ENCODE measurements around the gene RBM47.

Gene RBM47

GRCh38 chr4:40502934-40503333 lies 126.7 kb downstream of the RBM47 start:
- WGBS, result no CpG with 5 or more reads among the region's 1 CpG
- no peak overlapping the region for H3K27ac ChIP-seq (ENCODE audit: low read length, poor library complexity, severe bottlenecking)
- no peak overlapping the region for H2BK5ac ChIP-seq (ENCODE audit: low read depth, low read length, poor library complexity, severe bottlenecking)
- no peak overlapping the region for H3K9ac ChIP-seq (ENCODE audit: low read length)
- peaks cover 2% of the 10 kb centered on the region for H3K4me1 ChIP-seq (ENCODE audit: control insufficient read depth, insufficient read depth, low read depth, low read length)
- H2BK12ac ChIP-seq (ENCODE audit: low read length in 2 of 2), result no peak overlapping the region
- H2AFZ ChIP-seq (ENCODE audit: low read depth, low read length), result no peak overlapping the region
- H3K79me1 ChIP-seq (replicated peaks; ENCODE audit: low read length, poor library complexity, severe bottlenecking), result no peaks in the 10 kb centered on the region
- no peak overlapping the region for H4K8ac ChIP-seq (ENCODE audit: low read length)
- no peak for DNase-seq
- no peaks in the 10 kb centered on the region for H3K36me3 ChIP-seq (ENCODE audit: control insufficient read depth in 1 of 2, insufficient read depth in 2 of 2, low read depth in 1 of 2, low read length in 2 of 2)
- H2AK5ac ChIP-seq (ENCODE audit: low read length, severe bottlenecking), result no peak overlapping the region
- H3K14ac ChIP-seq (ENCODE audit: low read length in 2 of 2), result no peak overlapping the region
- H3K4me3 ChIP-seq (ENCODE audit: insufficient read depth in 1 of 2, low read depth in 1 of 2, low read length in 2 of 2), result no peak overlapping the region
- no peak overlapping the region for H4K91ac ChIP-seq (ENCODE audit: low read length)
- H3K18ac ChIP-seq (ENCODE audit: low read depth in 1 of 2, low read length in 2 of 2), result no peak overlapping the region
- H3K9me3 ChIP-seq (ENCODE audit: control insufficient read depth, low read length), result no peaks in the 10 kb centered on the region
- H2BK15ac ChIP-seq (ENCODE audit: low read depth, poor library complexity, severe bottlenecking), result no peak overlapping the region
- no peak overlapping the region for H3K23ac ChIP-seq (ENCODE audit: low read length in 2 of 2)
- H3K4me2 ChIP-seq (ENCODE audit: low read length, poor library complexity, severe bottlenecking), result no peak overlapping the region
- no peak overlapping the region for H2BK120ac ChIP-seq (ENCODE audit: low read depth, low read length)
- H3K27me3 ChIP-seq (ENCODE audit: control insufficient read depth in 1 of 2, insufficient read depth in 1 of 2, low read length in 2 of 2), result no peaks in the 10 kb centered on the region
- H3K4ac ChIP-seq (ENCODE audit: low read depth in 1 of 2, low read length in 2 of 2), result no peak overlapping the region

- no peak overlapping the region for H4K8ac ChIP-seq (ENCODE audit: low read length)
- H3K36me3 ChIP-seq (ENCODE audit: control insufficient read depth in 1 of 2, insufficient read depth in 2 of 2, low read depth in 1 of 2, low read length in 2 of 2), result no peaks in the 10 kb centered on the region
- no peaks in the 10 kb centered on the region for H3K9me3 ChIP-seq (ENCODE audit: control insufficient read depth, low read length)
- H3K27ac ChIP-seq (ENCODE audit: low read length, poor library complexity, severe bottlenecking), result no peak overlapping the region
- 86% methylated on average over 4 of the region's 4 CpGs for WGBS
- H2BK15ac ChIP-seq (ENCODE audit: low read depth, poor library complexity, severe bottlenecking), result no peak overlapping the region
- peaks cover 2% of the 10 kb centered on the region for H3K4me1 ChIP-seq (ENCODE audit: control insufficient read depth, insufficient read depth, low read depth, low read length)
- H2BK5ac ChIP-seq (ENCODE audit: low read depth, low read length, poor library complexity, severe bottlenecking), result no peak overlapping the region
- H3K18ac ChIP-seq (ENCODE audit: low read depth in 1 of 2, low read length in 2 of 2), result no peak overlapping the region
- H2AFZ ChIP-seq (ENCODE audit: low read depth, low read length), result no peak overlapping the region
- H2BK120ac ChIP-seq (ENCODE audit: low read depth, low read length), result no peak overlapping the region
- no peak overlapping the region for H3K4me2 ChIP-seq (ENCODE audit: low read length, poor library complexity, severe bottlenecking)
- DNase-seq, result no peak
- H3K4ac ChIP-seq (ENCODE audit: low read depth in 1 of 2, low read length in 2 of 2), result no peak overlapping the region
- H3K14ac ChIP-seq (ENCODE audit: low read length in 2 of 2), result no peak overlapping the region
- no peak overlapping the region for H4K91ac ChIP-seq (ENCODE audit: low read length)
- H3K23ac ChIP-seq (ENCODE audit: low read length in 2 of 2), result no peak overlapping the region
- H3K27me3 ChIP-seq (ENCODE audit: control insufficient read depth in 1 of 2, insufficient read depth in 1 of 2, low read length in 2 of 2), result no peaks in the 10 kb centered on the region
- H2AK5ac ChIP-seq (ENCODE audit: low read length, severe bottlenecking), result no peak overlapping the region
- H3K9ac ChIP-seq (ENCODE audit: low read length), result no peak overlapping the region
- H3K79me1 ChIP-seq (replicated peaks; ENCODE audit: low read length, poor library complexity, severe bottlenecking), result no peaks in the 10 kb centered on the region
- H3K4me3 ChIP-seq (ENCODE audit: insufficient read depth in 1 of 2, low read depth in 1 of 2, low read length in 2 of 2), result no peak overlapping the region
- H2BK12ac ChIP-seq (ENCODE audit: low read length in 2 of 2), result no peak overlapping the region
Observed at GRCh38 chr4:40502220-40502619, 127.4 kb downstream of the RBM47 start.

- no peaks in the 10 kb centered on the region for H3K36me3 ChIP-seq (ENCODE audit: control insufficient read depth in 1 of 2, insufficient read depth in 2 of 2, low read depth in 1 of 2, low read length in 2 of 2)
- no peak overlapping the region for H2BK120ac ChIP-seq (ENCODE audit: low read depth, low read length)
- no peak overlapping the region for H3K27ac ChIP-seq (ENCODE audit: low read length, poor library complexity, severe bottlenecking)
- H3K4me2 ChIP-seq (ENCODE audit: low read length, poor library complexity, severe bottlenecking), result no peak overlapping the region
- H2BK12ac ChIP-seq (ENCODE audit: low read length in 2 of 2), result no peak overlapping the region
- no peak for DNase-seq
- no peaks in the 10 kb centered on the region for H3K9me3 ChIP-seq (ENCODE audit: control insufficient read depth, low read length)
- H2BK5ac ChIP-seq (ENCODE audit: low read depth, low read length, poor library complexity, severe bottlenecking), result no peak overlapping the region
- no peak overlapping the region for H3K9ac ChIP-seq (ENCODE audit: low read length)
- H2AK5ac ChIP-seq (ENCODE audit: low read length, severe bottlenecking), result no peak overlapping the region
- no peak overlapping the region for H3K4ac ChIP-seq (ENCODE audit: low read depth in 1 of 2, low read length in 2 of 2)
- H3K79me1 ChIP-seq (replicated peaks; ENCODE audit: low read length, poor library complexity, severe bottlenecking), result no peaks in the 10 kb centered on the region
- H3K4me1 ChIP-seq (ENCODE audit: control insufficient read depth, insufficient read depth, low read depth, low read length), result peaks cover 2% of the 10 kb centered on the region
- no peak overlapping the region for H3K14ac ChIP-seq (ENCODE audit: low read length in 2 of 2)
- no peak overlapping the region for H2BK15ac ChIP-seq (ENCODE audit: low read depth, poor library complexity, severe bottlenecking)
- no peaks in the 10 kb centered on the region for H3K27me3 ChIP-seq (ENCODE audit: control insufficient read depth in 1 of 2, insufficient read depth in 1 of 2, low read length in 2 of 2)
- H3K18ac ChIP-seq (ENCODE audit: low read depth in 1 of 2, low read length in 2 of 2), result no peak overlapping the region
- H3K23ac ChIP-seq (ENCODE audit: low read length in 2 of 2), result no peak overlapping the region
- H4K8ac ChIP-seq (ENCODE audit: low read length), result no peak overlapping the region
- H3K4me3 ChIP-seq (ENCODE audit: insufficient read depth in 1 of 2, low read depth in 1 of 2, low read length in 2 of 2), result no peak overlapping the region
- H4K91ac ChIP-seq (ENCODE audit: low read length), result no peak overlapping the region
- over 99% methylated on average over 6 of the region's 6 CpGs for WGBS
- H2AFZ ChIP-seq (ENCODE audit: low read depth, low read length), result no peak overlapping the region
Observed at GRCh38 chr4:40500781-40501180, 128.9 kb downstream of the RBM47 start.

GRCh38 chr4:40493160-40493559 lies 136.5 kb downstream of the RBM47 start:
- no peak overlapping the region for H2BK120ac ChIP-seq (ENCODE audit: low read depth, low read length)
- no peaks in the 10 kb centered on the region for H3K79me1 ChIP-seq (replicated peaks; ENCODE audit: low read length, poor library complexity, severe bottlenecking)
- peaks cover 3% of the 10 kb centered on the region for H3K4me1 ChIP-seq (ENCODE audit: control insufficient read depth, insufficient read depth, low read depth, low read length)
- no peak overlapping the region for H3K27ac ChIP-seq (ENCODE audit: low read length, poor library complexity, severe bottlenecking)
- H2AK5ac ChIP-seq (ENCODE audit: low read length, severe bottlenecking), result no peak overlapping the region
- H3K27me3 ChIP-seq (ENCODE audit: control insufficient read depth in 1 of 2, insufficient read depth in 1 of 2, low read length in 2 of 2), result no peaks in the 10 kb centered on the region
- no peak overlapping the region for H3K9ac ChIP-seq (ENCODE audit: low read length)
- H2BK5ac ChIP-seq (ENCODE audit: low read depth, low read length, poor library complexity, severe bottlenecking), result no peak overlapping the region
- no peak overlapping the region for H2BK12ac ChIP-seq (ENCODE audit: low read length in 2 of 2)
- no peak overlapping the region for H3K4me2 ChIP-seq (ENCODE audit: low read length, poor library complexity, severe bottlenecking)
- H3K4ac ChIP-seq (ENCODE audit: low read depth in 1 of 2, low read length in 2 of 2), result no peak overlapping the region
- no peak overlapping the region for H3K23ac ChIP-seq (ENCODE audit: low read length in 2 of 2)
- H2AFZ ChIP-seq (ENCODE audit: low read depth, low read length), result no peak overlapping the region
- no peaks in the 10 kb centered on the region for H3K36me3 ChIP-seq (ENCODE audit: control insufficient read depth in 1 of 2, insufficient read depth in 2 of 2, low read depth in 1 of 2, low read length in 2 of 2)
- H3K18ac ChIP-seq (ENCODE audit: low read depth in 1 of 2, low read length in 2 of 2), result no peak overlapping the region
- no peak for DNase-seq
- H3K9me3 ChIP-seq (ENCODE audit: control insufficient read depth, low read length), result no peaks in the 10 kb centered on the region
- no peak overlapping the region for H4K91ac ChIP-seq (ENCODE audit: low read length)
- WGBS, result 95% methylated on average over 3 of the region's 3 CpGs
- H3K4me3 ChIP-seq (ENCODE audit: insufficient read depth in 1 of 2, low read depth in 1 of 2, low read length in 2 of 2), result no peak overlapping the region
- H2BK15ac ChIP-seq (ENCODE audit: low read depth, poor library complexity, severe bottlenecking), result no peak overlapping the region
- no peak overlapping the region for H3K14ac ChIP-seq (ENCODE audit: low read length in 2 of 2)
- no peak overlapping the region for H4K8ac ChIP-seq (ENCODE audit: low read length)
